Left ventricle myocardium superior (tissue), 1 donor: Measurements from ENCODE around the gene REPIN1. TPM values are rescaled to one million over a fixed set of nuclear protein-coding genes. Genes with fewer than 3 reads are reported as not detected.

Experiments
- ATAC-seq: fragments of 200-7000 bp; cut with Tn5 transposase; one replicate; pipeline ENCODE4 v1.9.1; 2020; ENCODE audit warnings: mild to moderate bottlenecking, moderate library complexity
- DNase-seq: peaks from one replicate; pipeline ENCODE4 v3.0.0-alpha.2; 2020
- intact Hi-C: fragments of 100-400 bp; cut with micrococcal nuclease; formaldehyde crosslinking; loops from one replicate; pipeline ENCODE4 v1.11.0; 2022
- total RNA-seq: library from RNA; stranded (reverse); fragmentation: NEBNext Ultra II Directional; extraction: Animal tissue kit (Norgen Biotek cat#: 25700); gene quantifications from one replicate; pipeline ENCODE4 v1.2.1, GENCODE V29; 2021
- donor health status: DM: no; HTN: yes; CAD: no; lungs with severe emphysema.

The REPIN1 gene
- total RNA-seq, 1 donor from 2014 or later: 131 TPM

GRCh38 chr7:150401424-150401790 lies 32.8 kb downstream of the REPIN1 start:
- no peak for DNase-seq
- no peak for ATAC-seq
- intact Hi-C loops: no loop called here

DNA sequence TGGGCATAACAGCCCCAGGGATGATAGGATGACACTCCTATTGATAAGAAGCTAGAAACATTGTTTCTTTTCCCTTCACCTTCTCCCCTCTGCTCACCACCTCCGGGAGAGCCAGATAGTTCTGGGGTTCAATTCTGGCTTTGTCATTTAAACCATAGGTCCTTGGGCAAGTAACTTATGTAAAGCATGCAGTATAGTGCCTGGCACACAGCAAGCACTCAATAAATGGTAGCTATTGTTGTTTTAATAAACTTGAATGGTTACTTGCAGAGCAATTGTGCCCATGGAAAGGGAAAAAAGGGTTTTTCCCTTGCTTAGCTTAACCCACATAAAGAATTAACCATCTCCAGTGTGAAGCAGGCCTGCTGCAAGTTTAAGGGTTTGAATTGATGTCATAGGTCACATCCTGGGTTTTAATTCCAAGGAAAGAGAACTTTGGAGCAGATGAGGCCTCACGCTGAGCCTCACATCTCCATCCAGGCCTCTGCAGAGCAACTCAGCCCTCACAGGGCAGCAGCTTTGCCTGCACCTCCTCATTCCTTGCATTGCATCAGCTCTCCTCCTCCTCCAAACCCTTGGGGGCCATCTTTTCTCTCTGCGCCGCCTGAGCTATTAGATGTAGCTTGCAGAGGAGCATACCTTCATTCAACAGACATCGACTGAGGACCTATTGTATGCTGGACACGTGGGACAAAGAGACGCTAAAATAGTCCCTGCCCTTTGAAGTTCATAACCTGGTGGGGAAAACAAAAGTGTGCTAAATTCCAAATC lies 33.4 kb downstream of the REPIN1 start:
- DNase-seq (no peak), ATAC-seq (no peak)
- intact Hi-C loops: no loop called here

DNA sequence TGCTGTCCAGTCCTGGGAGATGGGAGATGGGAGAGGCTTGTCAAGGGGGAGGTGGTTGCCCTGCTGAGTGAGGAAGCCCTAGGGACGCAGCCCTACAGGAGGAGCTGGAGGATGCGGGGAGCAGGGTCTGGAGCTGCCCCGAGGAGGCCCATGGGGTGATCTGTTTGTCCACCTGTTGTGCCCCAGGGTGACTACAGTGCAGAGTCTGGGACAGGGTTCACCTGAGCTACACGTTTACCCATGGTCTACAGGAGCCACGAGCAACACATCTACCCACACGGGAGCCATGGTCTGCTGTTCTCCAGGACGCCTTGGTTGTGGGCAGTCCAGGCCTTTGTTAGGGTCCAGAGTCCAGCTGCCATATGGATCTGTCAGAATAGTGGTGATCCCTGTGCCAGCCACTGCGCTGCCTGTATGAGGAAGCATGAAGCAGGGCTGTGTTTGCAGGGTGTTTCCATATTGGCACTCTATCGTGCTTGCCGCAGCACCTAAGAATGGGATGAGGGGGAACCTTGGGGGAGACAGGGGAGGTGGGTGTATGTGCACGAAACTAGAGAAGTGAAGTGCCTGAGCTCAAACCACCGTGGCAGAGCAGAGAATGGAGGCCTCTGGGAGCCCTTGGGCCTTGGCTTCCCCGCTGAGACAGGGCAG lies 34.2 kb downstream of the REPIN1 start:
- intact Hi-C loops: no loop called here
- DNase-seq: no peak
- no peak for ATAC-seq

DNA sequence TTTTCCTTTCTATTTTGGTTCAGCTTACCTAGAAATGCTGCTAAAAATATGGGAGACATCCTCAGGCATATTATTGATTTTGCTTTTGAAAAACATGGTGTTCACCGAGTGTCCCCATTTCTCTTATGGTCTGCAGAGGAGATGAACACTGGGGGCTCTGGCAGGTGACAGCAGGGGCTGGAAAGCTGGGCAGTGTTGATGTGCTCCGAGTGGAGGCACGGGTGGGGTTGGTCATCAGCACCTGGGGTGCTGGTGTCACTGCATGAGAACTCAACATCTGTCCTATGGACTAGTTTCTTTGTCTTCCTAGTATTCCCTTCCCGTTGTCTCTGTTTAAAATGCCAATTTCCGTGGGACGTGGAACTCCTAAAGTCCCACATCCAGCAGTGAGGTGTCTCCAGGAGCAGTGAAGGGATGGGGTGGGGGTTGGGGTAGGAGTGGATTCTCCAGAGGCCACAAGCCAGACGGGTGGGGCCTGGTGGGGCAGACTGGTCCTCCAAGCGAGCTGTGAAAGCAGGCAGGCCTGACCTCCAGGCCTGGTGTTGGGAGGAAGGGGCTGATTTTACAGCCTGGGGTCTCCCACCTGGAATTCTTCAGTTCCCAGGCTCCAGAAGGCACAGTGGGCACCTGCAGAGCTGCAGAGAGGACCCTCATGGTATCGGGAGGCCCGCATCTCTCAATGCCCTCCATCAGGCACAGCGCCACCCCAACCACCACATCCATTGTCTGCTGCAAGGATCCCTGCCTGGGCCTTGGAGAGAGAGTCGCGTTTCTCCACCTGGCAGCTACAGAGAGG lies 35.0 kb downstream of the REPIN1 start:
- DNase-seq (no peak), ATAC-seq (no peak)
- intact Hi-C loops: no loop called here

DNA sequence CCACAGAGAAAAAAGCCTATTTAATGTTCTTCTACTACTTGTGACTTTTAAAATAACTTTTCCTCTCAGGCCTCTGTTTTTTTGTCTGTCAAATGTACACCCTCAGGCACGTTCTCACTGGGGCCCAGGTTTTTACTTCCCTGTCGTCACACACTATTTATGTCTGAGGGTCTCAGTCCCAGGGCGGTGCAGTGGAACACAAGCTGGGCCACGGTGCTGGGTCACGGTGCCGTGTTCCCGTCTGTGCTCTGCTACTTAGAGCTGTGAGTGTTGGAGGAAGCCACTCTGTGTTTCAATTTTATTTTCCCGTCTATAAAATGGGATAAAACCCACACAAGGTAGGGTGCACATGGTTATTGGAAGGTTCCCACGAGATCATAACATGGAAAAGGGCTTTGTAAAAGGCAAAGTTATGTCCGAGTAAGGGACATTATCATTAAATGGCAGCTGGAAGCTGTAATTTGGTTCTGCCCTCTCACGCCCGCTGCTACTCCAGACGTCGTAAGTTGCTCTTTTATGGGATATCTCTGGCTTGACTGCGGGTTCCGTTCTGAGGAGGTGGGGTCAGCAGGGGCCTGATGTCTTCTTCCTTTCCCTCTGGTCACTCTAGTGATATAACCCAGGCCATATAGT lies 35.7 kb downstream of the REPIN1 start:
- ATAC-seq (no peak), DNase-seq (no peak)
- intact Hi-C loops: no loop called here

- intact Hi-C loops: no loop called here
- DNase-seq: peak; percentile 96
- peak; percentile 96 for ATAC-seq
Measured at GRCh38 chr7:150404805-150405583, 36.4 kb downstream of the REPIN1 start.

DNA sequence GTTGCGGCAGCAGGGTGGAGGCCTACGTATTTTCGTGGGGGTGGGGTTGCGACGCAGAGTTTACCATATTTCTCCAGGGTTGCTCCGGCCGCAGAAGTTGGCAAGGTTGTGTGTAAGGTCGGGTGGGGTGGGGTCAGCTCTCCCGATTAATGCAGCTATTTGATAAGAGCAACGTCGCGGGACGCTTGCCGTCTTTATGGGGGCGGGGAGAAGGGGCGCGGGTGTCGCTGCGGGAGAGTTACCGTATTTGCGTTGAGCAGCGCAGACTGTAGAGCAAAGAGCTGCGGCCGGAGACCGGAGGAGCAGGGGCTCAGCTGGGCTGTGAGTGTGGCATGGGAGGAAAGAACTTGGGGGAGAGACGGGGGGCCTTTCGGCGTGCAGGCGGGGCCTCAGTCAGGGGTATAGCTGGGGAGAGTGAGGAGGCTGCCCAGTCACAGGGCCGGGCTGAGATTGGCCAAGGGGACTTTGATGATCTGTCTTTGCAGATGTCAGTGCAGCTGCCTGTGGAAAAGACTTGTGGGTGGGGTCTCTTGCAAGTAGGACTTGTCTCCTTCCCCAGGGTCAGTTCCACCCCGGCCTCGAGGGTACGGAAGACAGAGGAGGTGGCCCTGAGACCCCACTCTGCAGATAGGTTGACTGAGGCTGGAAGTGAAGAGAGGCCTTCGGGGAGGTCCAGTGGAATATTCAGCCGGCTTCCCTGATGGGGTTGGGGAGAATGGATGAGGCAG lies 37.1 kb downstream of the REPIN1 start:
- DNase-seq (no peak), ATAC-seq (peak; percentile 54)
- intact Hi-C loops: no loop called here

- intact Hi-C loops: no loop called here
- DNase-seq (no peak), ATAC-seq (no peak)
Measured at GRCh38 chr7:150406312-150406566, 37.6 kb downstream of the REPIN1 start.

GRCh38 chr7:150406567-150407421 lies 38.2 kb downstream of the REPIN1 start:
- ATAC-seq (no peak), DNase-seq (no peak)
- intact Hi-C loops: no loop called here

DNA sequence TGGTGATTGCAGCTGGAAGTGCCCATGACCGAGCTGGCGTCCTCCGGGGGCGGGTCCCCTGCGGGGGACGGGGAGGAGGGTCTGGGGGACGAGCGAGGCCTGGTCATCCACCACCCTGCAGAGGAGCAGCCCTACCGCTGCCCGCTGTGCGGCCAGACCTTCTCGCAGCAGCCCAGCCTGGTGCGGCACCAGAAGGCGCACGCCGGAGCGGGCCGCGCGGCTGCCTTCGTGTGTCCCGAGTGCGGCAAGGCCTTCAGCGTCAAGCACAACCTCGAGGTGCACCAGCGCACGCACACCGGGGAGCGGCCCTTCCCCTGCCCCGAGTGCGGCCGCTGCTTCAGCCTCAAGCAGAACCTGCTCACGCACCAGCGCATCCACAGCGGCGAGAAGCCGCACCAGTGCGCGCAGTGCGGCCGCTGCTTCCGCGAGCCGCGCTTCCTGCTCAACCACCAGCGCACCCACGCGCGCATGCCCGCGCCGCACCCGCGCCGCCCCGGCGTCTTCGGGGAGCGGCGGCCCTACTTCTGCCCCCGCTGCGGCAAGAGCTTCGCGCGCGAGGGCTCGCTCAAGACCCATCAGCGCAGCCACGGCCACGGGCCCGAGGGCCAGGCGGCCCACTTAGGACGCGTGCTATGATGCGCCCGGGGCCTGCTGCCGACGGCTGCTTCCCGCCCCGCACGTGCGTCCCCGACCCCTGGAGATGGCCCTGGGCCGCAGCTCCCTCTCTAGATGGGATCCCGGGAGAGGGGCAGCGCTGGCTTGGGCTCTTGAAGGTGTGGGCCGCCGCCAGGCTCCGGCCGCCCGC lies 39.2 kb downstream of the REPIN1 start:
- DNase-seq (no peak), ATAC-seq (no peak)
- intact Hi-C loops: no loop called here

- ATAC-seq (no peak), DNase-seq (no peak)
- intact Hi-C loops: no loop called here
Measured at GRCh38 chr7:150408393-150409299, 40.0 kb downstream of the REPIN1 start.

DNA sequence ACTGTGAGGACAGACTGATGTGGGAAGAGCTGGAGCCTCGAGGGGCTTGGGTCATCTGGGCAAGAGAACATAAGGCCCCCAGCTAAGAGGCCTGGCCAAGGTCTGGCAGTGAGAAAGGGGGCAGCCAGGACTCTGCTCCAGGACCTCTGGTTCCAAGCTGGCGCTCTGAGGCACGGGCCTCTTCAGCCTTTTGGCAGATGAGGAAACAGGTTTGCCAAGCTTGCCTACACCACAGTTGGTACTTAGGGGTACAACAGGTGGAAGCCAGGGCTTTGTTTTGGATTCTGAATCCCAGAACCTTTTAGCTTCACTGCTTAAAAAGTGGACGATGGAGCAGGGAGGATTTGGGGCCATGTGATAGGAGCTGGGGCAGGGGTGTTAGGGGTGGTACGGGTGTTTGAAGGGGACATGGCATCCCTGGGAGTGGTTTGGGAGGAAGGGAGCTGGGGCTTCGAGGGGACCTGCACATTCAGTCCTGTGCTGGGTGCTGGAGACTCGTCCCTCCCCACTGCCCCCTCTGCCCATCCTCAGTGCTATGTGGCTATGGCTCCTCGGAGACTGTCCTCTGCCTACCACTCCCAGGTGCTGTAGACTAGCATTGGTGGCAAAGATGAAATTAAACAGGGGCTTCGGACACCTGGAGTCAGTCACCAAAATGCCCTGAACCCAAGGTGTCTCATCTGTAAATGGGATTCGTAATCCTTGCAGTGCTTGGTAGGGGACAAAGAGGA lies 40.8 kb downstream of the REPIN1 start:
- intact Hi-C loops: no loop called here
- DNase-seq: no peak

DNA sequence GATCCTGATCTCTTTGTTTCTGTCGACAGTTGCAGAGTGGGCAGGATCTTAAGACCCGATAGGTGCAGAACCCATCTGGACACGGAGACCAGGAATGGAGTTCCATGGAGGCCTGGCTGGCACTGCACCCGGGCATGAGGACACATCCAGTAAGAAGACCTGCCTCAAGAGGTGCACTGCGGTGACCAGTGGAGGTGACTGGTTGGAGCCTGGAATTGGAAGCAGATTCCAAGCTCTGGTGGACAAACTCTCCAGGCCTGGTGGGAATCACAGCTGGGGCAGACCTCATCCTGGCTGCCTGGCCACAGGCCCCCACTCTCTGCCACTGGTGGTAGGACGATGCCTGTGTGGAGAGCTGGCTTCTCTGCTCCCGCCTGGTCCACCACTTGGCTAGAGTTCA lies 41.5 kb downstream of the REPIN1 start:
- intact Hi-C loops: no loop called here
- ATAC-seq (no peak), DNase-seq (no peak)

More for the DNA sequence above, 40.8 kb downstream of the REPIN1 start:
- ATAC-seq: no peak

GRCh38 chr7:150410680-150411346 lies 42.2 kb downstream of the REPIN1 start:
- DNase-seq (no peak), ATAC-seq (no peak)

GRCh38 chr7:150411606-150412005 lies 43.0 kb downstream of the REPIN1 start:
- ATAC-seq (no peak), DNase-seq (no peak)
- intact Hi-C loops: no loop called here

More at GRCh38 chr7:150410680-150411346, 42.2 kb downstream of the REPIN1 start:
- intact Hi-C loops: no loop called here
